WTC11 (cell line): ENCODE results near the gene LRRC32. TPM values are rescaled to one million over a fixed set of nuclear protein-coding genes. Genes with fewer than 3 reads are reported as not detected.

Experiments
- ATAC-seq: fragments of 200-7000 bp; cut with Tn5 transposase; 2 replicates; pipeline ENCODE4 v1.10.0; 2021; ENCODE audit warnings: mild to moderate bottlenecking, moderate library complexity
- CTCF ChIA-PET: fragments of 300-600 bp; sonication (Branson Sonifier 250); formaldehyde crosslinking; loops from one replicate; lab custom pipeline; 2021; ENCODE audit warnings: antibody characterized with exemption; lab: Charles Lee
- POLR2A ChIA-PET: fragments of 350-600 bp; sonication (Branson Sonifier 250); formaldehyde crosslinking; loops from one replicate; lab custom pipeline; 2021; ENCODE audit warnings: antibody characterized with exemption; lab: Charles Lee
- DNase-seq: peaks from one replicate; pipeline ENCODE4 v3.0.0; 2021; ENCODE audit warnings: low spot score
- H3K27ac Mint-ChIP-seq: 2 replicates; pipeline ENCODE4 v1.8.0; 2021; ENCODE audit warnings: mixed read lengths
- H3K27me3 Mint-ChIP-seq: 2 replicates; pipeline ENCODE4 v1.8.0; 2021; ENCODE audit warnings: low read depth, mild to moderate bottlenecking, moderate library complexity, mixed read lengths
- H3K36me3 Mint-ChIP-seq: 2 replicates; pipeline ENCODE4 v1.8.0; 2021; ENCODE audit warnings: mixed read lengths
- H3K4me1 Mint-ChIP-seq: 2 replicates; pipeline ENCODE4 v1.8.0; 2022; ENCODE audit warnings: mixed read lengths
- H3K4me3 Mint-ChIP-seq: 2 replicates; pipeline ENCODE4 v1.8.0; 2021; ENCODE audit warnings: mild to moderate bottlenecking, moderate library complexity, mixed read lengths
- H3K9me3 Mint-ChIP-seq: 2 replicates; pipeline ENCODE4 v1.8.0; 2021; ENCODE audit warnings: mixed read lengths
- ELF4 ChIP-seq: sonication (generic); formaldehyde crosslinking; IDR thresholded peaks from 2 replicates; pipeline ENCODE4 v1.8.1; 2022; ENCODE audit warnings: low read depth, mild to moderate bottlenecking, moderate library complexity, missing genetic modification reagents
- FOXK1 ChIP-seq: sonication (generic); formaldehyde crosslinking; IDR thresholded peaks from 2 replicates; pipeline ENCODE4 v1.8.0; 2022; ENCODE audit warnings: mild to moderate bottlenecking, moderate library complexity, missing genetic modification reagents
- FOXP1 ChIP-seq: sonication (generic); formaldehyde crosslinking; IDR thresholded peaks from 2 replicates; pipeline ENCODE4 v1.8.0; 2022; ENCODE audit warnings: missing genetic modification reagents, mild to moderate bottlenecking, moderate library complexity, borderline replicate concordance
- GRHL2 ChIP-seq: fragments of 250-450 bp; sonication (Bioruptor Pico); IDR thresholded peaks from 2 replicates; pipeline ENCODE4 v1.8.0; 2022; ENCODE audit warnings: mild to moderate bottlenecking, moderate library complexity; ENCODE audit not compliant: insufficient replicate concordance, severe bottlenecking
- NFYB ChIP-seq: sonication (generic); formaldehyde crosslinking; conservative IDR thresholded peaks from 2 replicates; pipeline ENCODE4 v1.8.0; 2022; ENCODE audit warnings: low read depth, missing genetic modification reagents
- TEAD1 ChIP-seq: sonication (generic); formaldehyde crosslinking; IDR thresholded peaks from 2 replicates; pipeline ENCODE4 v1.8.0; 2022; ENCODE audit warnings: mild to moderate bottlenecking, missing genetic modification reagents
- ZBTB21 ChIP-seq: sonication (generic); formaldehyde crosslinking; IDR thresholded peaks from 2 replicates; pipeline ENCODE4 v1.8.1; 2023; ENCODE audit warnings: mild to moderate bottlenecking, missing genetic modification reagents, borderline replicate concordance
- ZNF671 ChIP-seq: fragments of 250-450 bp; sonication (Bioruptor Pico); IDR thresholded peaks from 2 replicates; pipeline ENCODE4 v1.8.0; 2021; ENCODE audit warnings: mild to moderate bottlenecking
- total RNA-seq: library from RNA; stranded (reverse); gene quantifications from 3 replicates; pipeline ENCODE4 v1.2.3, GENCODE V29; 2021
- TF ChIP-seq, protein P1 (sequence below): sonication (generic); formaldehyde crosslinking; IDR thresholded peaks from 2 replicates; pipeline ENCODE4 v1.8.1; 2022; ENCODE audit warnings: mild to moderate bottlenecking, missing genetic modification reagents, moderate library complexity, borderline replicate concordance
- TF ChIP-seq, protein P2 (sequence below): sonication (generic); formaldehyde crosslinking; IDR thresholded peaks from 2 replicates; pipeline ENCODE4 v1.8.1; 2022; ENCODE audit warnings: low read depth, missing genetic modification reagents, borderline replicate concordance
- TF ChIP-seq, protein P3 (sequence below): fragments of 250-450 bp; sonication (Bioruptor Pico); IDR thresholded peaks from 2 replicates; pipeline ENCODE4 v1.8.0; 2021; ENCODE audit warnings: mild to moderate bottlenecking

LRRC32 gene
- total RNA-seq, 1 experiment from 2014 or later, result 0.74 TPM

DNA sequence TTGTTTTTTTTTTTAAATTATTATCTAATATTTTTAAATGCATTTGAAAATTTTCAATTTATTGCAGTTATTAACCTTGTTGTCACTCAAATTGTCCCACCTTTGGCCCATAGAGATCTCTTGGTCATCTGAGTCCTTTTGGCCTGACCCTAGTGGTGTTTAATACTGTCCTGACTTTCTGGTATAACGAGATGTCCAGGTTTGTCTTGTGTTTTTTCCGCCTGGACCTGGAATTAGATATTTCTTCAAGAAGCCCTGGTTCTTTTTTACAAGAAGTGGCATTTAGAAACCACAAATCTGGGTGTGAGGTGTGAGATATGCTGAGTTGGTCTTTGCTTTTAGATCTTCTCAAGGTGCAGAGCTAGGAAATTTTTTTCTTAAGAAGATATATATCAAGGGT lies 38.1 kb downstream of the LRRC32 start:
- H3K4me3 Mint-ChIP-seq, result no peak overlapping the region
- H3K27ac Mint-ChIP-seq, result no peak overlapping the region
- TF ChIP-seq FOXP1 (CRISPR knock-in tag) (no peak), TEAD1 (CRISPR knock-in tag) (no peak), ZBTB21 (no peak), NFYB (CRISPR knock-in tag) (no peak), ZNF671 (no peak), ELF4 (no peak)
- TF ChIP-seq, protein P1, sequence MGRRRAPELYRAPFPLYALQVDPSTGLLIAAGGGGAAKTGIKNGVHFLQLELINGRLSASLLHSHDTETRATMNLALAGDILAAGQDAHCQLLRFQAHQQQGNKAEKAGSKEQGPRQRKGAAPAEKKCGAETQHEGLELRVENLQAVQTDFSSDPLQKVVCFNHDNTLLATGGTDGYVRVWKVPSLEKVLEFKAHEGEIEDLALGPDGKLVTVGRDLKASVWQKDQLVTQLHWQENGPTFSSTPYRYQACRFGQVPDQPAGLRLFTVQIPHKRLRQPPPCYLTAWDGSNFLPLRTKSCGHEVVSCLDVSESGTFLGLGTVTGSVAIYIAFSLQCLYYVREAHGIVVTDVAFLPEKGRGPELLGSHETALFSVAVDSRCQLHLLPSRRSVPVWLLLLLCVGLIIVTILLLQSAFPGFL (CRISPR knock-in tag), result no peak
- TF ChIP-seq, protein P2, sequence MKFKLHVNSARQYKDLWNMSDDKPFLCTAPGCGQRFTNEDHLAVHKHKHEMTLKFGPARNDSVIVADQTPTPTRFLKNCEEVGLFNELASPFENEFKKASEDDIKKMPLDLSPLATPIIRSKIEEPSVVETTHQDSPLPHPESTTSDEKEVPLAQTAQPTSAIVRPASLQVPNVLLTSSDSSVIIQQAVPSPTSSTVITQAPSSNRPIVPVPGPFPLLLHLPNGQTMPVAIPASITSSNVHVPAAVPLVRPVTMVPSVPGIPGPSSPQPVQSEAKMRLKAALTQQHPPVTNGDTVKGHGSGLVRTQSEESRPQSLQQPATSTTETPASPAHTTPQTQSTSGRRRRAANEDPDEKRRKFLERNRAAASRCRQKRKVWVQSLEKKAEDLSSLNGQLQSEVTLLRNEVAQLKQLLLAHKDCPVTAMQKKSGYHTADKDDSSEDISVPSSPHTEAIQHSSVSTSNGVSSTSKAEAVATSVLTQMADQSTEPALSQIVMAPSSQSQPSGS (CRISPR knock-in tag), result no peak
- TF ChIP-seq, protein P3, sequence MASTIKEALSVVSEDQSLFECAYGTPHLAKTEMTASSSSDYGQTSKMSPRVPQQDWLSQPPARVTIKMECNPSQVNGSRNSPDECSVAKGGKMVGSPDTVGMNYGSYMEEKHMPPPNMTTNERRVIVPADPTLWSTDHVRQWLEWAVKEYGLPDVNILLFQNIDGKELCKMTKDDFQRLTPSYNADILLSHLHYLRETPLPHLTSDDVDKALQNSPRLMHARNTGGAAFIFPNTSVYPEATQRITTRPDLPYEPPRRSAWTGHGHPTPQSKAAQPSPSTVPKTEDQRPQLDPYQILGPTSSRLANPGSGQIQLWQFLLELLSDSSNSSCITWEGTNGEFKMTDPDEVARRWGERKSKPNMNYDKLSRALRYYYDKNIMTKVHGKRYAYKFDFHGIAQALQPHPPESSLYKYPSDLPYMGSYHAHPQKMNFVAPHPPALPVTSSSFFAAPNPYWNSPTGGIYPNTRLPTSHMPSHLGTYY, result no peak
- TF ChIP-seq, all 79 proteins: peak for 0
- ChIA-PET POLR2A (no interaction called here), CTCF (interaction anchor here (1.0 to 1.5 kb wide), 3 partner anchors 34 to 425 kb away, joined by 3 to 7 read pairs (median 3); no protein-coding TSS in a partner anchor)
- Mint-ChIP-seq H3K27me3 (no peaks in the 10 kb centered on the region), H3K9me3 (peaks cover 6% of the 10 kb centered on the region), H3K4me1 (peaks cover 4% of the 10 kb centered on the region; the same call in 1 of the 2 replicates), H3K36me3 (no peaks in the 10 kb centered on the region)
- ATAC-seq, result no peak
- DNase-seq, result no peak

DNA sequence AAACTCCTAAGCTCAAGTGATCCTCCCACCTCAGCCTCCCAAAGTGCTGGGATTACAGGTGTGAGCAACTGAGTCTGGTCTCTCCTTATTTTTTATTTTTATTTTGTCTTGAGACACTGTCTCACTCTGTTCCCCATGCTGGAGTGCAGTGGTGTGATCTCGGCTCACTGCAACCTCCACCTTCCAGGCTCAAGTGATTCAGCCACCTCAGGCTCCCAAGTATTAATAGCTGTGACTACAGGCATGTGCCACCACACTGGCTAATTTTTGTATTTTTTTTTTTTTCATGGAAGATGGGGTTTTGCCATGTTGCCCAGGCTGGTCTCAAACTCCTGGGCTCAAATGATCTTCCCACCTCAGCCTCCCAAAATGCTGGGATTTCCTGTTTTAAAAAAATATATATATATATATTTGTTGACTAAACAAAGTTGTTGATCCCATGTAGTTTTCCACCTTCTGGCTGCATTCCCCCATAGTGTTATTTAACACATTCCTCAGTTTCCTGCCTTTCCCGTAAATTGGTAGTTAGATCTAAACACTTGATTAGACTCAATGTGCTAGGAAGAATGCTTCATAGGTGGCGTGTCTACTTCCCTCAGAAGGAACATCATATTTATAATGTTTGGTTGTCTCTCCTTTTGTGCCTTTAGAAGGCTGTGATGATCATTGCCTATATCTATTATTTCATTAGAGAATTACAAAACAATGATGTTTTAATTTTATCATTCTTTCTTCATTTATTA lies 38.8 kb downstream of the LRRC32 start:
- CTCF ChIA-PET, result interaction anchor here (0.9 to 1.0 kb wide), 2 partner anchors 33 to 288 kb away, joined by 3 to 7 read pairs; no protein-coding TSS in a partner anchor
- Mint-ChIP-seq H3K36me3 (no peaks in the 10 kb centered on the region), H3K27ac (no peak overlapping the region), H3K9me3 (peaks cover 6% of the 10 kb centered on the region), H3K27me3 (no peaks in the 10 kb centered on the region), H3K4me1 (peaks cover 4% of the 10 kb centered on the region; the same call in 1 of the 2 replicates), H3K4me3 (no peak overlapping the region)
- POLR2A ChIA-PET, result no interaction called here
- TF ChIP-seq TEAD1 (CRISPR knock-in tag), result no peak
- no peak for TF ChIP-seq NFYB (CRISPR knock-in tag)
- TF ChIP-seq FOXK1 (CRISPR knock-in tag), result no peak
- DNase-seq (no peak), ATAC-seq (no peak)

DNA sequence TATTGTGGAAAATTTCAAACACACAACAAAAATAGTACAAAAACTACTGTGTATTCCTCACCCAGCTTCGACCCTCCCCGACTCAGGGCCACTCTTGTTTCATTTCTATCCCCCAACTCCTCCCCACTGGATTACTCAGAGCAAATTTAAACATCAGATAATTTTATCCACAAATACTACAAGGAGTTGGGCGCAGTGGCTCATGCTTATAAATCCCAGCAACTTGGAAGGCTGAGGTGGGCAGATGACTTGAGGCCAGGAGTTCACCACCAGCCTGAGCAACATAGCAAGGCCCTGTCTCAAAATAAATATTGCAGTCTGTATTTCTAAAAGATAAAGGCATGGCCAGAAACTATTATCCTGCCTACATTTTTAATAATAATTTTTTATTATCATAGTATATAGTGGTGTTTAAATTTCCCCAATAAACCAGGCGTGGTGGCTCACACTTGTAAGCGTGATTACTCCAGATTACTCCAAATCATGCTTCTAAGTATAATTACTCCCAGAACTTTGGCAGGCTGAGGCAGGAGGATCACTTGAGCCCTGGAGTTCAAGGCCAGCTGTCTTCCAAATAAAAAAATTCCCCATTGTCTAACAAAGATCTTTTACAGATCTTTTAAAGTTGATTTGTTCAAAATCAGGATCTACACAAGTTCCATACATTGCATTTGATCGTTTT lies 39.8 kb downstream of the LRRC32 start:
- ChIA-PET POLR2A (no interaction called here), CTCF (interaction anchor here (0.7 to 1.3 kb wide), 2 partner anchors 32 to 1180 kb away, joined by 6 to 9 read pairs; no protein-coding TSS in a partner anchor)
- H3K27me3 Mint-ChIP-seq, result no peaks in the 10 kb centered on the region
- no peak overlapping the region for H3K27ac Mint-ChIP-seq
- H3K36me3 Mint-ChIP-seq, result no peaks in the 10 kb centered on the region
- H3K4me1 Mint-ChIP-seq, result peaks cover 4% of the 10 kb centered on the region; the same call in 1 of the 2 replicates
- no peak for TF ChIP-seq GRHL2 (CRISPR knock-in tag)
- TF ChIP-seq, protein P3, result no peak
- ATAC-seq (no peak), DNase-seq (no peak)
- peaks cover 6% of the 10 kb centered on the region for H3K9me3 Mint-ChIP-seq
- no peak overlapping the region for H3K4me3 Mint-ChIP-seq
